Skin epidermis (tissue), 12 donors: ENCODE results near the gene BPIFB1.

ENCODE experiments used
- H3K27ac ChIP-seq, 21 experiments: fragments of 200-600 bp; sonication (generic) in 11 of 21; one replicate each; pipeline ENCODE4 v1.5.0; 2020; ENCODE audit warnings: mild to moderate bottlenecking in 3 of 21, inconsistent platforms in 2 of 21, moderate library complexity in 2 of 21
- H3K4me3 ChIP-seq, 7 experiments: fragments of 200-600 bp; sonication (generic) in 2 of 7; one replicate each; pipeline ENCODE4 v1.5.0; 2020; ENCODE audit warnings: inconsistent platforms in 2 of 7, mild to moderate bottlenecking in 2 of 7, moderate library complexity in 1 of 7

The BPIFB1 gene

GRCh38 chr20:33317424-33318095 lies 34.5 kb downstream of the BPIFB1 start:
- H3K4me3 ChIP-seq, result no peak overlapping the region
- no peak overlapping the region for H3K27ac ChIP-seq

- Histone ChIP-seq H3K27ac (no peak overlapping the region), H3K4me3 (no peak overlapping the region)
These were observed 35.0 kb downstream of the BPIFB1 start for GRCh38 chr20:33318096-33318429.

- no peak overlapping the region for H3K4me3 ChIP-seq
- H3K27ac ChIP-seq, result no peak overlapping the region
These were observed 37.0 kb downstream of the BPIFB1 start for GRCh38 chr20:33320006-33320405.

GRCh38 chr20:33322456-33322855 lies 39.4 kb downstream of the BPIFB1 start:
- Histone ChIP-seq H3K4me3 (no peak overlapping the region), H3K27ac (no peak overlapping the region)

GRCh38 chr20:33323236-33323635 lies 40.2 kb downstream of the BPIFB1 start:
- no peak overlapping the region for H3K27ac ChIP-seq
- H3K4me3 ChIP-seq, result no peak overlapping the region

- no peak overlapping the region for H3K4me3 ChIP-seq
- no peak overlapping the region for H3K27ac ChIP-seq
These were observed 42.3 kb downstream of the BPIFB1 start for GRCh38 chr20:33325350-33325749.

GRCh38 chr20:33328157-33329137 lies 45.4 kb downstream of the BPIFB1 start:
- H3K4me3 ChIP-seq, result no peak overlapping the region

GRCh38 chr20:33332905-33333456 lies 50.0 kb downstream of the BPIFB1 start:
- H3K27ac ChIP-seq, result no peak overlapping the region
- no peak overlapping the region for H3K4me3 ChIP-seq

More at GRCh38 chr20:33328157-33329137, 45.4 kb downstream of the BPIFB1 start:
- no peak overlapping the region for H3K27ac ChIP-seq

- Histone ChIP-seq H3K27ac (no peak overlapping the region), H3K4me3 (no peak overlapping the region)
These were observed 50.6 kb downstream of the BPIFB1 start for GRCh38 chr20:33333616-33334015.

GRCh38 chr20:33334111-33334510 lies 51.1 kb downstream of the BPIFB1 start:
- no peak overlapping the region for H3K4me3 ChIP-seq
- no peak overlapping the region for H3K27ac ChIP-seq

- H3K4me3 ChIP-seq, result no peak overlapping the region
- no peak overlapping the region for H3K27ac ChIP-seq
These were observed 53.4 kb downstream of the BPIFB1 start for GRCh38 chr20:33336375-33336774.

- H3K4me3 ChIP-seq, result no peak overlapping the region
- H3K27ac ChIP-seq, result no peak overlapping the region
These were observed 54.1 kb downstream of the BPIFB1 start for GRCh38 chr20:33337119-33337518.

- no peak overlapping the region for H3K4me3 ChIP-seq
These were observed 54.6 kb downstream of the BPIFB1 start for GRCh38 chr20:33337531-33338165.

GRCh38 chr20:33338467-33339258 lies 55.6 kb downstream of the BPIFB1 start:
- H3K27ac ChIP-seq, result no peak overlapping the region
- H3K4me3 ChIP-seq, result no peak overlapping the region

More at GRCh38 chr20:33337531-33338165, 54.6 kb downstream of the BPIFB1 start:
- no peak overlapping the region for H3K27ac ChIP-seq

GRCh38 chr20:33339515-33340058 lies 56.6 kb downstream of the BPIFB1 start:
- Histone ChIP-seq H3K27ac (no peak overlapping the region), H3K4me3 (no peak overlapping the region)

GRCh38 chr20:33343521-33343920 lies 60.5 kb downstream of the BPIFB1 start:
- H3K4me3 ChIP-seq, result no peak overlapping the region
- H3K27ac ChIP-seq, result no peak overlapping the region

- Histone ChIP-seq H3K4me3 (no peak overlapping the region), H3K27ac (no peak overlapping the region)
These were observed 62.3 kb downstream of the BPIFB1 start for GRCh38 chr20:33345342-33345741.

- Histone ChIP-seq H3K27ac (no peak overlapping the region), H3K4me3 (no peak overlapping the region)
These were observed 65.3 kb downstream of the BPIFB1 start for GRCh38 chr20:33348136-33348937.
